GM21360 (cell line): ENCODE data around the gene LCE3E.
"Not testable (repeated sequence)": the region's sequence is repeated elsewhere in the genome, so short reads cannot be mapped to it uniquely, and the experiment has no call there.

Source experiments
- ATAC-seq: cut with Tn5 transposase; IDR thresholded peaks from one replicate; pipeline ENCODE4 v1.9.1; 2021; ENCODE audit warnings: mild to moderate bottlenecking, moderate library complexity; ENCODE audit not compliant: unreplicated experiment

The LCE3E gene, protein sequence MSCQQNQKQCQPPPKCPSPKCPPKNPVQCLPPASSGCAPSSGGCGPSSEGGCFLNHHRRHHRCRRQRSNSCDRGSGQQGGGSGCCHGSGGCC

DNA sequence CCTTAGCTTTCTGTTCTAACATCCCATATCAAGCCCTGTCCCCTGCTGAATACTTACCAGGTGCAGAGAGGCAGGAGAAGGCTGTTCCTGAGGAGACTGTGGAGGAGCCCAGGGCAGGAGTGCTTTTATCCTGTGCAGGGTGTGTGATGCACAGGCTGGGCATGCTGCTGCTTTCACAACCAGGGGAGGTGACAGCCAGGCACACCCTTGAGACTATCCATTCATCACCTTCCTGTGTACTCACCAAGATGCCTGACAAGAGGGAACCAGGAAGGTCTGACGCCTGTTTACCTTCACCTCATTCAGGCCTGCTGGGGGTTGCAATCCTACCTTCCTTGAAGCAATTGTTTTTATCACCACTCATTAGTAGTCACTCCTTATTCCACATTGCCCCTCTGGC is at the start of gene LCE3E:
Gene LCE3E, minus strand, starts transcription at position 100 of the 400 bp plus-strand sequence. CDS start 572 bp downstream, outside the sequence.
- no peak for ATAC-seq

DNA sequence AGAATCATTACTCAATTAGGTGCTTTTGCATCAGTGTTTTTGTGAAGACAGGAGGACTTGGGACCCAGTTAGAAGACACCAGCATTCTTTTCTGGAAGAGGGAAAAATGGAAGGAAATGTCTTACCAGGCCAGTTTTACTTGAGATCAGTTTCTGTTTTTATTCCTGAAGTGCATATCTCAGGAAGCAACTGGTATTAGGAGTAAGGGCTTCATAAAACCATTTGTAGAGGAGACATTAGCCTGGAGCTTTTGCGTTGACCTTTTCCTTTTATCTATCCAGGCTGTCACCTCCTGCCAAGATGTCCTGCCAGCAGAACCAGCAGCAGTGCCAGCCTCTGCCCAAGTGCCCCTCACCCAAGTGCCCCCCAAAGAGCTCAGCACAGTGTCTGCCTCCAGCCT is 46.9 kb upstream of the LCE3E start, which contains the start of gene LCE3B:
Gene LCE3B, plus strand, starts transcription at position 301 of the 400 bp plus-strand sequence. Its CDS starts 0 bp downstream, at position 301.
- ATAC-seq = no peak

DNA sequence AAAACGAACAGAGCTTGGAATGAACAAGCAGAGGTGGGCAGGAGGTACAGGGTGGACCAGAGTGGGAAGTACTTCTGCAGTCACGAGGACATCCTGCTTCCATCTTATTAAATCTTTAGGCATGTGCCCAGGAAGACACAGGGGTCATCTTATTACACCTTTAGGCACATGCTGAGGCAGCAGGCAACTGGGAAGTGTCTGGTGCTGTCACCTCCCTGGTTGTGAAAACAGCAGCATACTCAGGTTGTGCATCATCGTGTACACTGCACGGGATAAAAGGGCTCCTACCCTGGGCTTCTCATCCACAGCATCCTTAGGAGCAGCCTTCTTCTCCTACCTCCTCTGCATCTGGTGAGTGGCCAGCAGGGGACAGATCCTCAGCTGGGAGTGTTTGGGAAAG is 33.4 kb upstream of the LCE3E start, which contains the start of gene LCE3C:
Gene LCE3C, plus strand, starts transcription at position 301 of the 400 bp plus-strand sequence. CDS start 498 bp downstream, outside the sequence.
- no peak for ATAC-seq

DNA sequence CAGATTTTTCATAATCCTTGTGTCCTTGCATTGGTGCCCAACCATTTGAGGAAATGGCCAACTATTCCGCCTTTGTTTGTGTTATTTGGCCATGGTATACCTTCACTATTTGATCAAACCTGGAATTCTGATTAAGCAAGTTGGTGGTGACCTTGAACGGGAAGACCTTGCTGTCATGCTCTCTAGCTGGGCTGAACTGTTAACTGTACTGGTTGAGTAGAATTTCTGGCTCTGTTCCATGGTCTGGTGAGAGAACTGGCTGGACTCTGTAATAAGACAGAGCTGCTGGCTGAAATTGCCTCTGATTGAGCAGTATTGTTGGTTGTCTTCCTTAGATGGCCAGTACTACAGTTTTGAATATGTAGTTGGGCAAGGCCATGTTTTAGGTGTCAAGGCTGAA is 30.4 kb upstream of the LCE3E start:
- ATAC-seq = no peak

DNA sequence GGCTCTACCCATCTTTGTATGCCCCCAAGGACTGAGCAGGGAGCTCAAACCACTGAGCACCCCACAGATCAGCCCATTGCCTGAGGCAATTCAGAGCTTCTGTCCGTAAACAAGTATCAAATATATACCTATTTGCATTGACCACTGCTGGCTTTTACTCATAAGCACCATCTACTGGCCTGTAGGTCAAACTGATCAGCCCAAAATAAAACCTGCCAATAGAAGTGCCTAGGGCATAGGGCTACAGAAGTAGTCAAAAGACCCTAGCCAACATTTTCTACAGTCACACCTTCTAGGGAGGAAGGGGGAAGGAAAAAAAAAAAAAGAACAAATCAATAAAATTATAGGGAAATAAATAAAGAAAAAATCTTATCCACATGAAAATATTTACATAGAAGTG is 19.0 kb upstream of the LCE3E start:
- no peak for ATAC-seq

DNA sequence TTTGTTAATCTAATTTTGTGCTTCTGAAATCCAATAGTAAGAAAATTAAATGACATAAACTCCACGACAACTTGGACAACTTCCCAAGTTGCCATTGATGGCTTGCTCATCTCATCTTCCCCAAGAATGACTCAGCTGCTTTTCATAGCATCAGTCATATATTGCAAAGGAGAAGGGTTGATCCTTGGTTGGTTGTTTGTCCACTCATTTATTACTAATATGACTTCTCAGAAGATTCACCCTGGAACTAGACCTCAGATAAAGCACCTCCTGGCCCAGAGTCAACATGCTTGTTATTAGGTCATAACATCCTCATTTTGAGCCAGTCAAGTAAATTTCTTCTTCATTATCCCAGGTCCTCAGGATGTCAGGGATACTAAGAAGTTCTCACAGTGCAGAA is 16.1 kb upstream of the LCE3E start:
- ATAC-seq = no peak

DNA sequence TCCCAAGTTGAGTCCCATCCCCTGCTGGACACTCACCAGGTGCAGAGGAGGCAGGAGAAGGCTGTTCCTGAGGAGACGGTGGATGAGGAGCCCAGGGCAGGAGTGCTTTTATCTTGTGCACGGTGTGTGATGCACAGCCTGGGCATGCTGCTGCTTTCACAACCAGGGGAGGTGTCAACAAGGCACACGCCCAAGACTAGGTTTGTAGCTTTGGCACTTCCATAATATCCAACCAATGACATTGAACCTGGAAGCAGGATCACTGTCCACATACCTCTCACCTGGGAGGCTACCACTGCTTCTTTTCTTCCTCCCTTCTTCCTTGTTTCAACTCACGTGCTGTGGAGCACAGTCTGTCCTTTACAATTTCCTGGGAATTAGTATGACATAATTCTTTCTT is 13.9 kb upstream of the LCE3E start, which contains the start of gene LCE3D:
Gene LCE3D, minus strand, starts transcription at position 84 of the 400 bp plus-strand sequence. CDS start 580 bp downstream, outside the sequence.
- no peak for ATAC-seq

DNA sequence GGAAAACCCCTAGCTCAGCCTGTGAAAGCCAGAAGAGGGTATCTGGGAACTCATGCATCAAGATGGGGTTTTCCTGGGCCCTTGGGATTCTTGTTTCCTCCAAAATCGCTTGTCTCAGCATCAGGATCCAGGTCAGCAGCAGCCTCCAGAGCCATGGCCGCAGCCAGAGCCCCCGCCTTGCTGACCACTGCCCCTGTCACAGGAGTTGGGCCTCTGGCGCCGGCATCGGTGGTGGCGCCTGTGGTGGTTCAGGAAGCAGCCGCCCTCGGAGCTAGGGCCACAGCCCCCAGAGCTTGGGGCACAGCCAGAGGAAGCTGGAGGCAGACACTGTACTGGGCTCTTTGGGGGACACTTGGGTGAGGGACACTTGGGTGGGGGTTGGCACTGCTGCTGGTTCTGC is 12.9 kb upstream of the LCE3E start:
- not testable (repeated sequence) for ATAC-seq

DNA sequence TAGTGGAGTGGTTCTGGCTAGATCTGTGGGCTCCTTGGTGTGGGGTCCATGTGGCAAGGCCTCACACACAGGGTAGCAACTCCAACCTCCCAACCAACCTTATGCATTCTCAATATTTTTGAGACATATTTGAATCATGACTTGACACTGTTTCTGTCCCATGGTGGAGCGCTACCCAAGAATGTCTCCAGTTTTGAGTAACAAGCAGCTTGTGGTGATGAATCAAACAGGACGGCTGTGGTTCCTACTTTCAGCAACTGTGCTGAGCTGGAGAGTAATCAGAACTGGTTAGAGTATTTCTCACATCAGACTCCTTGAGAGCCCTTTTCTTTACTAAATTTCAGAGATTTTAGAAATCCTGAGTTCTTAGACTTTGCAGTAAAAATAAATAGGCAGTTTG is 10.6 kb upstream of the LCE3E start:
- ATAC-seq = no peak

DNA sequence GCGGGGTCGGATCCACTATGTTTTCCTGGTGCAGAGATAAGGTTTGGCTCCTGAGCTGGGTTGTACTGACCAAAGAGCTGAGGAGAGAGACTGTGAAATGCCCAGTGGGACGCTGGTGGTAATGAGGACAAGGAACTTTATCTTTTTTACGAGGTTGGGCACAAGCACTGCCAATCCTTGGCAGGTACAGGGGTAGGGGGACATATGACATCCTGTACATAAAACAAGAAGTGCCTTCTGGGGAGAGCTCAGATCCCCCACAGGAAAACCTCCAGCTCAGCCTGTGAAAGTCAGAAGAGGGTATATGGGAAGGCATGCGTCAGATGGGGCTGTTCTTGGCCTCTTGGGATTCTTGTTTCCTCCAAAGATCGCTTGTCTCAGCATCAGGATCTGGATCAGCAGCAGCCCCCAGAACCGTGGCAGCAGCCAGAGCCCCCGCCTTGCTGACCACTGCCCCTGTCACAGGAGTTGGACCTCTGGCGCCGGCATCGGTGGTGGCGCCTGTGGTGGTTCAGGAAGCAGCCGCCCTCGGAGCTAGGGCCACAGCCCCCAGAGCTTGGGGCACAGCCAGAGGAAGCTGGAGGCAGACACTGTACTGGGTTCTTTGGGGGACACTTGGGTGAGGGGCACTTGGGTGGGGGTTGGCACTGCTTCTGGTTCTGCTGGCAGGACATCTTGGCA is 905 bp downstream of the LCE3E start:
- ATAC-seq = no peak

DNA sequence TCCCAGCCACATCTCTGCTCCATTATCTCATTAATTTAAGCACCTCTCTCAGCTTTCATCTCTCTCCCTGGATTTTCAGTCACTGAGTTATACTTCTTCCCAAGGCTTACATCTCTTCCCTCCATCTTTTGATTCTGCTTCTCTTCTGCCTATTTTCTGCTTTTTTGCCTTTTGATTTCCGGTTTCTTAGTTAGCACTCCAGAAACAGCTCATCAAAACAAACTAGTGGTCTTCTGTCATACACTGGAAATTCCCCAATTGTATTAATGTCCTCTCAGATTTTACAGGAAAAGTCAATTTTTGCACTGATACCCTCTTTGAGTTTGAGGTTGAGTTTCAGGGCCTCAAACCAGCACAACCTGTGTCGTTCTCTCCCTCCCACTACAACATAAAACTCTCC is 1.5 kb downstream of the LCE3E start:
- ATAC-seq = no peak

DNA sequence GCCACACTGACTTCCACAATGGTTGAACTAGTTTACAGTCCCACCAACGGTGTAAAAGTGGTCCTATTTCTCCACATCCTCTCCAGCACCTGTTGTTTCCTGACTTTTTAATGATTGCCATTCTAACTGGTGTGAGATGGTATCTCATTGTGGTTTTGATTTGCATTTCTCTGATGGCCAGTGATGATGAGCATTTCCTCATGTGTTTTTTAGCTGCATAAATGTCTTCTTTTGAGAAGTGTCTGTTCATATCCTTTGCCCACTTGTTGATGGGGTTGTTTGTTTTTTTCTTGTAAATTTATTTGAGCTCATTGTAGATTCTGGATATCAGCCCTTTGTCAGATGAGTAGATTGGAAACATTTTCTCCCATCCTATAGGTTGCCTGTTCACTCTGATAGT is 18.2 kb downstream of the LCE3E start:
- ATAC-seq = not testable (repeated sequence)

DNA sequence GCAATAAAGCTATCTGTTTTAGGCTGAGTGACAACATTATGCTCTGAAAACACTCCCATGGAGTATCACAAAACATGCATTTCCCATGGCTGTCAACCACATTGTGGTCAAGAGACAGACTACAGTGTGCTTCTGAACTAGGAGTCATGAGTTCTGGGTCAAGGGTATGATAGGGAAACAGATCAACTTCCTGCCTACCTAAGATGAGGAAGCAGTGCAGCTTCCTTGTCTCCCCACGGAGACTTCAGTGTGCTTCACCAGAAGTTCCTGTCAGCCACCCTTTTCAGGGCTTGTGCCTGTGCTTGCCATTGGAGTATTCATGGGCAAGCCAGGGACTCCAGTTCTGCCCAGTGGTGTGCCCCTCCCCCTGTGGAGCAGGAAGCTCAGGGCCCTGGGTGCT is 19.9 kb downstream of the LCE3E start:
- ATAC-seq = no peak

DNA sequence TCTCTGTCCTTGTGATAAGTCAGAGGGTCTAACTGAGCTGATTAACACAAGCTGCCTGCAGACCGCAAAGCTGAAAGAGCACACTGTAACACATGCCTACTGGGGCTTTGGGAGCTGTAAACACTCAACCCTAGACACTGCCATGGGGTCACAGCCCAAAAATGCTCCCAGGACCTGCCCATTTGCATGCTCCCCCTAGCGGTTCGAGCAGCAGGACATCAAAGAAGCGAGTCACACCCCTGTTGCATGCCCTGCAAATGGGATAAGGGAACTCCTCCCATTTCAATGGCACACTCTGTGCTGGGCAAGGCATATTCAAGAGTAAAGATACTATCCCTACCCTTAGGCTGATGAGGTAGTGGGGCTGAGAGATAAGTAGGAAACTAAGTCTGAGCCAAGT is 22.8 kb downstream of the LCE3E start:
- no peak for ATAC-seq

DNA sequence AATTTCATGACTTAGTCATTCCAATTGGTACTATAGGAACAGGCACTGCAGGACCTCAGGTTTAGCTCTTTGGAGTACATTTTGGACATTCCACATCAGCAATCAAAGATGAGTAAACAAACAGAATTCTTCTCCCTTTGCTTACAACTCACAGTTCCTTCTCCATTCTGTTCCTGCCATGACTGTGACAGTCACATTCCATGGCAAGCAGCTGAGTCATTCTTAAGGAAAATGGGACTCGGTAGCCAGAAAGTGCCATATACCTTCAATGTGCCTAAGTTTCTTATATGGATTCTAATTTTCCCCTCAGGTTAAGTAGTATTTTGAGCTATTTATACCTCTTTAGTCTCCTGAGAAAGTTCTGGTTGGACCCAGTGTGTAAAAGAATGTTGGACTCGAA is 26.7 kb downstream of the LCE3E start:
- no peak for ATAC-seq

DNA sequence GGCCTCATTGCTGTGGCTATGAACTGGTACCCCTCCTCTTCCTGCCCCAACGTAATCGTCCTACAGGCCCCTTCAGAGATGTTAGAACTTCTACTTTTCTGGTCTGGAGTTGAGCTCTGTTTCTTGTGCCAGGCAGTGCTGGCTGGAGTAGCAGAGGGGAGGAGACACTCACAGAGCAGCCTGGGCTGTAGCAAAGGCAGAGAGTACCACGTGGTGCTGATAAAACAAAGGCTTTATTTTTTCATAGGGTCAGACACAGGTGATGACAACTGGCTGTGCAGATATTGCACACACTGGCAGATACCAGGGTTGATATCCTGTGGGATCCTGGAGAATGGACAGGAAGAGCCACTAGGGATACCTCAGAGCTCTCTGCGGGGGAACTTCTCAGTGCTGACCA is 29.1 kb downstream of the LCE3E start:
- no peak for ATAC-seq

DNA sequence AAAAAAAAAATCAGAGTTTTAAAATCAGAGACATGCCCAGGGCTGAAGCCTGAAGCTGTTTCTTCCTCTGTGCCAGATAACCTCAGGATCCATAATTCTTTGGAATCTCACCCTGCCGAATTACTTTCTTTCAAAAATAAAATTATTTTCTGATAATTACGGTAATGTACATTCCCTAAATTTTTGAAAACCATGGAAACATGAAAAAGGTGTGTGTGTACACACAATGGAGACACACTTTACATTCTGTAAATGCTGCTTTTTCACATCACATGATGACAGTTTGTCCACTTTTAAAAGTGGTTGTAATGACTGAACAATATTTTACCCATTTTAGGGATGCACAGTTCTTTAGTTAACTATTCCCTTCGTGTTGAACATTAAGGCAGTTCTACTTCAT is 30.8 kb downstream of the LCE3E start:
- no peak for ATAC-seq

DNA sequence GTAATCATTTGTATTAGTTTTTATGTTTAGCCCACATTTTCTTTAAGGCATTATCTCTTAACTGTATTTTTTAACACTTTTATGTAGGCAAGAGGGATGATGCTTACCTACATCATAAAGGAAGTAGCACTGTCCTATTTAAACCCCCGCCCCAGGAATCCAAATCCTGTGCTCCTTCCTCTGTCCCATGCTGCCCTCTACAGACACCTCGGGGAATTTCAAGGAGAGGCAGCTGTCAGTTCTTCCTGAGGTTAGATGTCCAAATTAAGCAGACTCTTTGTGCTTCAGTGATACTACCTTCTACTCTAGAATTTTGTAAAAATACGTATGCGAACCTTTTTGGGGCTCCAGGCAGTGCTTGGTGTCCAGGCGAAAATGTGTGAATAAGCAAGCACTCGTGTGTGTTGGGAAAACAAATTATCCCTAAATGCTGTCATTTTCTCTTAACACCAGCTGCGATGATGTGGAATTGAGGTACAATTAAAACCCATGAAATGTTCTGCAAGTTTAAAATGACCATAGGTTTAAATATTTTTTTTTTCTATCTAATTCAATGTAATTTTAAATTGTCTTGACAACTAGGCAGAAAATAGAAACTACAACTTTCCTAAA is 33.1 kb downstream of the LCE3E start:
- no peak for ATAC-seq

DNA sequence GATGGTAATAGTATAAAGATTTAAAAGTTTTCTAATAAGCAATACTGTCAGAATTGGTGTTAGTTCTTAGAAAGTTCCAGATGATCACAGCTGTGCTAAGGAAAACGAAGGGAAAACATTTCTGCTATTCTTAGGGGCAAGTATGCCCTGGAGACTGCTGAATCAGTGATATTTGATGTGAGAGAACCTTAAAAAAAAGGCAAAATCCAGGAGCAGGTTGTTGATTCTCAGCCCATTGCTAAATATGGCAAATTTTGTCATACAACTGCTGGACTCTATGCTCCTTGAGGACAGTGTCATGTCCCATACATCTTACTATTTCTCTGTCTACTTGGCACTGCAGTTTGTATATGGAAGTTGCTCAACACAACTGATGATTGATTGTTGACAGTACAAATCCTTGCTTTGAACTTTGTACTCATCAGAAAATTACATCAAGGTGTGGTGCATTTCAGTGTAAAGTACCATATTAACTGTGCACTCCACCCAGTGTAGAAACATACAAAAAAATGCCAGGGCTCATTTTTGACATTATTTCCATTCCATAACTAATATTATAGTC is 41.4 kb downstream of the LCE3E start:
- no peak for ATAC-seq

DNA sequence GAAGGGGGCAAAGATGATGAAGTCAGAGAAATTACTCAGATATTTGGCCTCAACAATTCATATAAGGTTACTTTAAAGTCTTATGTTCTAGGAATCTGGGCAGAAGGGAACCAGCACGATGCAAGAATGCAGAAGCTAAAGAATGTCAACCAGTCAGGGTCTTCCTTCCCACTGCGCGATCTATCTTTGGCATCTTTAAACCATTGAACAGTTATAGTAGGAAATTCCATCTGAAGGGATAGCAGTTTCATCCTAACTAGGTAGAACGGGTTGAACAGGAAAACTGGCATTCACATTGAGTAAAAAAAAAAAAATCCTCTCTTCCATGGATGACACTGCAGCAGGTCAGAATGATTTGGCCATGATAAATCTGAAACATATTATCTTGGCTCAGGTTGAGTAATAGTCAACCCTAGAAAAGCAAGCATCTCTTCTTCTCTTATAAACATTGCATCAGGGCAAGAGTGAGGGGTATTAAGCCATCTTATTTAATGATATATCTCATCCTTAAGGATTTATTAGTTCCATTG is 46.0 kb downstream of the LCE3E start:
- ATAC-seq = no peak

DNA sequence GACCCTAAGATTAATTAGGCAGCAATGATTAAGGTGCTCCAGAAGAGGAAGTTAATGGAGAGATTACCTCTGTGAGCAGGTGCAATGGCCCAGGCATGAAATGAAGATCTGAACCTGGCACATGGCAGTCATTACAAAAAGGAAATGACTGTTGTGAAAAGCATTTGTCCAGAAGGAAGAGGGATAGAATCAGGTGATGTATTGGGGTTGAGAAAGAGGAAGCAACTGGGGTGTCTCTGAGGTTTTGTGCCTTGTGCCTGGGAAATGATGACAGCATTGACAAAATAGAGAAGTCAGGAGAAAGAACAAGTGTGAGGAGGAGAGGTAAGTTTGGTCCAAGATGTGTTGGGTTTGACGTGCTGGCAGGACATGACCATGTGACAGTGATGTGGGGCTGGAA is 46.7 kb downstream of the LCE3E start:
- no peak for ATAC-seq
